Vagina (tissue), 2 donors: ENCODE measurements around the gene NEK9.

Experiments
- POLR2A ChIP-seq, 2 donors: fragments of 450-650 bp; IDR thresholded peaks; one replicate each; pipeline ENCODE4 v1.6.1; 2017; ENCODE audit warnings: antibody characterized with exemption in 2 of 2, mild to moderate bottlenecking in 2 of 2, moderate library complexity in 2 of 2
- POLR2AphosphoS5 ChIP-seq, 2 donors: sonication (generic); formaldehyde crosslinking; IDR thresholded peaks; one replicate each; pipeline ENCODE4 v1.9.0; 2017; ENCODE audit warnings: antibody characterized with exemption in 2 of 2, mild to moderate bottlenecking in 2 of 2, low read depth in 1 of 2; ENCODE audit not compliant: insufficient read depth in 1 of 2
- TF ChIP-seq, protein P1 (sequence below), 3 experiments: fragments of 450-650 bp in 2 of 3; fragments of 200-600 bp in 1 of 3; sonication (generic) in 1 of 3; IDR thresholded peaks; one replicate each; pipeline ENCODE4 v1.5.1; 2017 to 2019; ENCODE audit warnings: antibody characterized with exemption in 3 of 3, mild to moderate bottlenecking in 2 of 3, moderate library complexity in 2 of 3

DNA sequence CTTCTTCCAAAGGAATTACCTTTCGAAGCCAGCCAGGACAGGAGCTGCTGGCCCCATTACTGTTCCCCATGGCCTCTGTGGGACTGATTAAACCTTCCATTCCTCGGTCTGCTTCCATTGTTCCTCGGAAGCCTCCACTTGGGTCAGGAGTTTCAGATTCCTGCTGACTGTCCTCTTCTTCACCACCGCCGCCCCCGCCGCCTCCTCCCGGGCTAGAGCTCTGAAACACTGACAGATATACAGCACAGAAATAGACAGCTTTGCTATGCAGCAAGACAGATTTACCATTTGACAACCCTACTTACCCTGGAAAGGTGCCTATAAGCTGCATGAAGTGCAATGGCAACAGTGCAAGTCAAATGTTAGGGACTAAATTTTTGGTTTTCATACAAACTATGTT lies 35.6 kb downstream of the NEK9 start:
- TF ChIP-seq, protein P1, sequence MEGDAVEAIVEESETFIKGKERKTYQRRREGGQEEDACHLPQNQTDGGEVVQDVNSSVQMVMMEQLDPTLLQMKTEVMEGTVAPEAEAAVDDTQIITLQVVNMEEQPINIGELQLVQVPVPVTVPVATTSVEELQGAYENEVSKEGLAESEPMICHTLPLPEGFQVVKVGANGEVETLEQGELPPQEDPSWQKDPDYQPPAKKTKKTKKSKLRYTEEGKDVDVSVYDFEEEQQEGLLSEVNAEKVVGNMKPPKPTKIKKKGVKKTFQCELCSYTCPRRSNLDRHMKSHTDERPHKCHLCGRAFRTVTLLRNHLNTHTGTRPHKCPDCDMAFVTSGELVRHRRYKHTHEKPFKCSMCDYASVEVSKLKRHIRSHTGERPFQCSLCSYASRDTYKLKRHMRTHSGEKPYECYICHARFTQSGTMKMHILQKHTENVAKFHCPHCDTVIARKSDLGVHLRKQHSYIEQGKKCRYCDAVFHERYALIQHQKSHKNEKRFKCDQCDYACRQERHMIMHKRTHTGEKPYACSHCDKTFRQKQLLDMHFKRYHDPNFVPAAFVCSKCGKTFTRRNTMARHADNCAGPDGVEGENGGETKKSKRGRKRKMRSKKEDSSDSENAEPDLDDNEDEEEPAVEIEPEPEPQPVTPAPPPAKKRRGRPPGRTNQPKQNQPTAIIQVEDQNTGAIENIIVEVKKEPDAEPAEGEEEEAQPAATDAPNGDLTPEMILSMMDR (IDR thresholded peaks at IDR 0.05): no peak
- TF ChIP-seq POLR2A (IDR thresholded peaks at IDR 0.05) (no peak), POLR2AphosphoS5 (IDR thresholded peaks at IDR 0.05; ENCODE audit: insufficient read depth in 1 of 2, low read depth in 1 of 2) (no peak)
